Caco-2 (cell line): ENCODE results near the gene LHX5. TPM values are rescaled to one million over a fixed set of nuclear protein-coding genes. Genes with fewer than 3 reads are reported as not detected.

Source experiments
- BruUV-seq: library from RNA; stranded (reverse); fragments of 400-500 nt; replicated peaks from 2 replicates; lab custom pipeline; 2021; lab: Mats Ljungman, UMichigan
- CTCF ChIA-PET: fragments of 300-600 bp; sonication (Branson Sonifier 250); formaldehyde crosslinking; loops from one replicate; lab custom pipeline; 2022; ENCODE audit warnings: antibody characterized with exemption; lab: Charles Lee
- POLR2A ChIA-PET: fragments of 300-600 bp; sonication (Branson Sonifier 250); formaldehyde crosslinking; loops from one replicate; lab custom pipeline; 2022; ENCODE audit warnings: antibody characterized with exemption; lab: Charles Lee
- DNase-seq, 2 experiments: peaks; one replicate each; pipeline versions ENCODE4 v3.0.0 to v3.0.0-alpha.2; 2020 to 2022
- H3K27me3 ChIP-seq: replicated peaks from 2 replicates; pipeline ENCODE4 v1.6.0; 2011; ENCODE audit warnings: low read length; ENCODE audit not compliant: control insufficient read depth, insufficient read depth
- H3K36me3 ChIP-seq: 2 replicates; pipeline ENCODE4 v1.5.1; 2011; ENCODE audit warnings: low read length; ENCODE audit not compliant: control insufficient read depth, insufficient read depth
- H3K4me1 ChIP-seq: fragments of 250-450 bp; sonication (Bioruptor Pico); 2 replicates; pipeline ENCODE4 v1.5.1; 2020; ENCODE audit warnings: mild to moderate bottlenecking
- H3K4me3 ChIP-seq: 2 replicates; pipeline ENCODE4 v1.5.1; 2011; ENCODE audit warnings: low read depth, mild to moderate bottlenecking, control low read depth, low read length
- H3K9me3 ChIP-seq: fragments of 250-450 bp; sonication (Bioruptor Pico); 2 replicates; pipeline ENCODE4 v1.5.1; 2020; ENCODE audit warnings: mild to moderate bottlenecking, moderate library complexity
- H3K27ac Mint-ChIP-seq: one replicate; pipeline ENCODE4 v1.8.0; 2022; ENCODE audit warnings: mixed read lengths; ENCODE audit not compliant: unreplicated experiment
- H3K27me3 Mint-ChIP-seq: one replicate; pipeline ENCODE4 v1.8.0; 2022; ENCODE audit warnings: mixed read lengths; ENCODE audit not compliant: insufficient read depth, unreplicated experiment
- H3K36me3 Mint-ChIP-seq: one replicate; pipeline ENCODE4 v1.8.0; 2022; ENCODE audit warnings: mild to moderate bottlenecking, mixed read lengths; ENCODE audit not compliant: insufficient read depth, unreplicated experiment
- H3K4me1 Mint-ChIP-seq: one replicate; pipeline ENCODE4 v1.8.0; 2022; ENCODE audit warnings: low read depth, mixed read lengths; ENCODE audit not compliant: unreplicated experiment
- H3K4me3 Mint-ChIP-seq: one replicate; pipeline ENCODE4 v1.8.0; 2022; ENCODE audit warnings: mild to moderate bottlenecking, moderate library complexity, mixed read lengths; ENCODE audit not compliant: unreplicated experiment
- H3K9me3 Mint-ChIP-seq: one replicate; pipeline ENCODE4 v1.8.0; 2022; ENCODE audit warnings: mixed read lengths; ENCODE audit not compliant: unreplicated experiment
- intact Hi-C: fragments of 100-400 bp; cut with micrococcal nuclease; formaldehyde crosslinking; loops from one replicate; pipeline ENCODE4 v1.10.0; 2022; ENCODE audit not compliant: unreplicated experiment
- total RNA-seq: library from RNA; stranded (reverse); gene quantifications from 2 replicates; pipeline ENCODE4 v1.2.3, GENCODE V29; 2022
- TF ChIP-seq, protein P1 (sequence below), 2 experiments: fragments of 200-600 bp in 1 of 2; IDR thresholded peaks; 1 replicate in 1 of 2; 2 replicates in 1 of 2; pipeline versions ENCODE4 v1.5.1 to v1.8.0; 2011 to 2022; ENCODE audit warnings: antibody characterized with exemption in 1 of 2, control low read depth in 1 of 2, inconsistent platforms in 1 of 2, low read depth in 1 of 2, low read length in 1 of 2, mild to moderate bottlenecking in 1 of 2, moderate library complexity in 1 of 2; ENCODE audit not compliant: insufficient read depth in 1 of 2, severe bottlenecking in 1 of 2, unreplicated experiment in 1 of 2

The LHX5 gene
- total RNA-seq, 1 experiment from 2014 or later: 0.25 TPM

- H3K27me3 Mint-ChIP-seq: peaks cover 4% of the 10 kb centered on the region
- Histone ChIP-seq H3K27me3 (no peaks in the 10 kb centered on the region; the same call in 1 of the 2 replicates), H3K4me3 (no peak overlapping the region), H3K4me1 (no peaks in the 10 kb centered on the region), H3K9me3 (no peaks in the 10 kb centered on the region), H3K36me3 (no peaks in the 10 kb centered on the region)
- ChIA-PET CTCF (no interaction called here), POLR2A (no interaction called here)
- intact Hi-C loops: no loop called here
- H3K9me3 Mint-ChIP-seq: no peaks in the 10 kb centered on the region
- BruUV-seq: no TSS peak
- TF ChIP-seq, protein P1, sequence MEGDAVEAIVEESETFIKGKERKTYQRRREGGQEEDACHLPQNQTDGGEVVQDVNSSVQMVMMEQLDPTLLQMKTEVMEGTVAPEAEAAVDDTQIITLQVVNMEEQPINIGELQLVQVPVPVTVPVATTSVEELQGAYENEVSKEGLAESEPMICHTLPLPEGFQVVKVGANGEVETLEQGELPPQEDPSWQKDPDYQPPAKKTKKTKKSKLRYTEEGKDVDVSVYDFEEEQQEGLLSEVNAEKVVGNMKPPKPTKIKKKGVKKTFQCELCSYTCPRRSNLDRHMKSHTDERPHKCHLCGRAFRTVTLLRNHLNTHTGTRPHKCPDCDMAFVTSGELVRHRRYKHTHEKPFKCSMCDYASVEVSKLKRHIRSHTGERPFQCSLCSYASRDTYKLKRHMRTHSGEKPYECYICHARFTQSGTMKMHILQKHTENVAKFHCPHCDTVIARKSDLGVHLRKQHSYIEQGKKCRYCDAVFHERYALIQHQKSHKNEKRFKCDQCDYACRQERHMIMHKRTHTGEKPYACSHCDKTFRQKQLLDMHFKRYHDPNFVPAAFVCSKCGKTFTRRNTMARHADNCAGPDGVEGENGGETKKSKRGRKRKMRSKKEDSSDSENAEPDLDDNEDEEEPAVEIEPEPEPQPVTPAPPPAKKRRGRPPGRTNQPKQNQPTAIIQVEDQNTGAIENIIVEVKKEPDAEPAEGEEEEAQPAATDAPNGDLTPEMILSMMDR (IDR thresholded peaks at IDR 0.05; ENCODE audit: insufficient read depth in 1 of 2, low read depth in 1 of 2, low read length in 1 of 2, severe bottlenecking in 1 of 2, unreplicated experiment in 1 of 2): no peak
- H3K36me3 Mint-ChIP-seq: no peaks in the 10 kb centered on the region
- no peaks in the 10 kb centered on the region for H3K4me1 Mint-ChIP-seq
- H3K27ac Mint-ChIP-seq: no peak overlapping the region
- DNase-seq: no peak
- H3K4me3 Mint-ChIP-seq: no peak overlapping the region
Measured at GRCh38 chr12:113449299-113449698, 22.4 kb downstream of the LHX5 start.

DNA sequence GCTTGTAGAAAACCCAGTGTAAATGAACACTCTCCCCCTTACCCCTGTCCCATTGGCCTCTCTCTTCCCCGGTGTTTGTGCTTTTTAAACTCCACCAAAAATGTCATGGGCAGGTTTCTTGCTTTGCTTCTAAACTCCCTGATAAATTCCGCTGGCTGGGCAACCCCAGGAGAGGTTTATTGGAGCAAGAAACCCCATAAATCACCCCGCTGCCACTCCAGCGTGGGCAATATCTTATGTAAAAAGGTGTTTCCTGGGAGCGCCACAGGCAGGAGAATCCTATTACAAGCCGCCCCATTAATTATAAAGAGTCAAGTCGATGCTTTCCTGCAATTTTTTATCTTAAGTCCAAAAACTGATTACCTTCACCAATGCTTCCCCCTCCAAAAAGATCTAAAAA lies 22.8 kb downstream of the LHX5 start:
- no peaks in the 10 kb centered on the region for H3K36me3 Mint-ChIP-seq
- Histone ChIP-seq H3K36me3 (no peaks in the 10 kb centered on the region), H3K4me1 (no peaks in the 10 kb centered on the region), H3K4me3 (no peak overlapping the region), H3K9me3 (no peaks in the 10 kb centered on the region), H3K27me3 (no peaks in the 10 kb centered on the region; the same call in 1 of the 2 replicates)
- no peak overlapping the region for H3K27ac Mint-ChIP-seq
- intact Hi-C loops: no loop called here
- ChIA-PET POLR2A (no interaction called here), CTCF (no interaction called here)
- no peaks in the 10 kb centered on the region for H3K4me1 Mint-ChIP-seq
- H3K27me3 Mint-ChIP-seq: peaks cover 4% of the 10 kb centered on the region
- no TSS peak for BruUV-seq
- no peaks in the 10 kb centered on the region for H3K9me3 Mint-ChIP-seq
- no peak for DNase-seq
- TF ChIP-seq, protein P1 (IDR thresholded peaks at IDR 0.05; ENCODE audit: insufficient read depth in 1 of 2, low read depth in 1 of 2, low read length in 1 of 2, severe bottlenecking in 1 of 2, unreplicated experiment in 1 of 2): no peak
- no peak overlapping the region for H3K4me3 Mint-ChIP-seq

- Mint-ChIP-seq H3K27ac (no peak overlapping the region), H3K36me3 (no peaks in the 10 kb centered on the region), H3K4me3 (no peak overlapping the region), H3K9me3 (no peaks in the 10 kb centered on the region), H3K4me1 (peaks cover 6% of the 10 kb centered on the region), H3K27me3 (peaks cover 4% of the 10 kb centered on the region)
- DNase-seq: no peak
- Histone ChIP-seq H3K27me3 (no peaks in the 10 kb centered on the region), H3K9me3 (no peaks in the 10 kb centered on the region), H3K4me3 (no peak overlapping the region), H3K4me1 (no peaks in the 10 kb centered on the region), H3K36me3 (no peaks in the 10 kb centered on the region)
- intact Hi-C loops: no loop called here
- ChIA-PET CTCF (interaction anchor here (1.8 kb wide), 1 partner anchor 20 kb away, joined by 6 read pairs; no protein-coding TSS in a partner anchor), POLR2A (no interaction called here)
- BruUV-seq: no TSS peak
- TF ChIP-seq, protein P1 (IDR thresholded peaks at IDR 0.05; ENCODE audit: insufficient read depth in 1 of 2, low read depth in 1 of 2, low read length in 1 of 2, severe bottlenecking in 1 of 2, unreplicated experiment in 1 of 2): no peak
Measured at GRCh38 chr12:113445544-113446171, 26.0 kb downstream of the LHX5 start.
